IMR-90 (cell line): ENCODE results near the gene PAIP1. TPM values are rescaled to one million over a fixed set of nuclear protein-coding genes. Genes with fewer than 3 reads are reported as not detected.

Experiments
- ATAC-seq: fragments of 200-7000 bp; cut with Tn5 transposase; 2 replicates; pipeline ENCODE4 v1.9.1; 2020; ENCODE audit warnings: low read depth, mild to moderate bottlenecking, moderate library complexity
- BruUV-seq: library from RNA; stranded (reverse); fragments of 400-500 nt; replicated peaks from 2 replicates; lab custom pipeline; 2021; lab: Mats Ljungman, UMichigan
- CTCF ChIA-PET: fragments of 300-600 bp; formaldehyde crosslinking; extraction: SDS; loops from one replicate; lab custom pipeline; 2021; ENCODE audit warnings: antibody characterized with exemption; lab: Yijun Ruan, JAX
- POLR2A ChIA-PET: fragments of 300-600 bp; sonication (Branson Sonifier 250); formaldehyde crosslinking; loops from one replicate; lab custom pipeline; 2022; ENCODE audit warnings: antibody characterized with exemption; ENCODE audit not compliant: unreplicated experiment; lab: Charles Lee
- DNase-seq: peaks from one replicate; pipeline ENCODE4 v3.0.0; 2013
- H2AFZ ChIP-seq: replicated peaks from 2 replicates; pipeline ENCODE3; 2013; ENCODE audit warnings: low read length, mild to moderate bottlenecking; ENCODE audit not compliant: poor library complexity
- H2AK5ac ChIP-seq: 2 replicates; pipeline ENCODE4 v1.6.1; 2013; ENCODE audit warnings: low read depth, low read length, inconsistent platforms
- H2AK9ac ChIP-seq: replicated peaks from 2 replicates; pipeline ENCODE3; 2013; ENCODE audit warnings: mild to moderate bottlenecking, low read depth, low read length, moderate library complexity; ENCODE audit not compliant: poor library complexity
- H2BK120ac ChIP-seq: 2 replicates; pipeline ENCODE4 v1.6.1; 2013; ENCODE audit warnings: low read depth, low read length, inconsistent platforms
- H2BK15ac ChIP-seq: 3 replicates; pipeline ENCODE4 v1.6.1; 2013; ENCODE audit warnings: low read depth, low read length, inconsistent platforms
- H2BK20ac ChIP-seq: 2 replicates; pipeline ENCODE4 v1.6.1; 2013; ENCODE audit warnings: low read depth, mild to moderate bottlenecking, inconsistent platforms, low read length, moderate library complexity
- H2BK5ac ChIP-seq: 2 replicates; pipeline ENCODE4 v1.6.1; 2013; ENCODE audit warnings: mild to moderate bottlenecking, low read depth, low read length, inconsistent platforms; ENCODE audit not compliant: poor library complexity, severe bottlenecking
- H3K14ac ChIP-seq: replicated peaks from 2 replicates; pipeline ENCODE4 v1.6.1; 2013; ENCODE audit warnings: low read depth, low read length, inconsistent platforms
- H3K18ac ChIP-seq: 2 replicates; pipeline ENCODE4 v1.6.1; 2013; ENCODE audit warnings: low read depth, low read length, control low read depth
- H3K23ac ChIP-seq: 2 replicates; pipeline ENCODE4 v1.6.1; 2013; ENCODE audit warnings: low read depth, low read length, inconsistent platforms
- H3K27ac ChIP-seq: 2 replicates; pipeline ENCODE4 v1.5.1; 2013; ENCODE audit warnings: mild to moderate bottlenecking, control low read depth, low read length; ENCODE audit not compliant: insufficient read depth
- H3K27me3 ChIP-seq: 2 replicates; pipeline ENCODE4 v1.6.1; 2013; ENCODE audit warnings: low read length; ENCODE audit not compliant: control insufficient read depth, insufficient read depth
- H3K36me3 ChIP-seq: 2 replicates; pipeline ENCODE4 v1.6.1; 2013; ENCODE audit warnings: low read length, mixed read lengths; ENCODE audit not compliant: control insufficient read depth, insufficient read depth
- H3K4ac ChIP-seq: 2 replicates; pipeline ENCODE4 v1.6.1; 2013; ENCODE audit warnings: low read depth, low read length, inconsistent platforms
- H3K4me1 ChIP-seq: 2 replicates; pipeline ENCODE4 v1.6.1; 2013; ENCODE audit warnings: low read length, mixed read lengths; ENCODE audit not compliant: control insufficient read depth, insufficient read depth
- H3K4me2 ChIP-seq: 2 replicates; pipeline ENCODE4 v1.6.1; 2013; ENCODE audit warnings: low read depth, mild to moderate bottlenecking, control low read depth, low read length, moderate library complexity
- H3K4me3 ChIP-seq: 2 replicates; pipeline ENCODE4 v1.5.1; 2013; ENCODE audit warnings: low read depth, mild to moderate bottlenecking, control low read depth, low read length, moderate library complexity; ENCODE audit not compliant: insufficient read depth
- H3K56ac ChIP-seq: 2 replicates; pipeline ENCODE4 v1.6.1; 2013; ENCODE audit warnings: low read length, inconsistent platforms; ENCODE audit not compliant: insufficient read depth; ENCODE audit errors: extremely low read depth
- H3K79me1 ChIP-seq, 2 experiments: 2 replicates each; pipeline ENCODE4 v1.6.1; 2013; ENCODE audit warnings: low read length in 2 of 2, inconsistent platforms in 1 of 2, low read depth in 1 of 2
- H3K9ac ChIP-seq: 2 replicates; pipeline ENCODE4 v1.6.1; 2013; ENCODE audit warnings: low read depth, low read length, control low read depth
- H3K9me1 ChIP-seq: 2 replicates; pipeline ENCODE4 v1.6.1; 2013; ENCODE audit warnings: low read length, inconsistent platforms; ENCODE audit not compliant: insufficient read depth
- H3K9me3 ChIP-seq: 2 replicates; pipeline ENCODE4 v1.6.1; 2013; ENCODE audit warnings: low read length; ENCODE audit not compliant: control insufficient read depth, insufficient read depth
- H4K20me1 ChIP-seq: 2 replicates; pipeline ENCODE4 v1.6.1; 2013; ENCODE audit warnings: low read length, inconsistent platforms; ENCODE audit not compliant: insufficient read depth
- H4K5ac ChIP-seq: 2 replicates; pipeline ENCODE4 v1.6.1; 2013; ENCODE audit warnings: mild to moderate bottlenecking, low read depth, low read length, control low read depth
- H4K8ac ChIP-seq, 2 experiments: 2 replicates each; pipeline ENCODE4 v1.6.1; 2013; ENCODE audit warnings: low read depth in 2 of 2, low read length in 2 of 2, control low read depth in 1 of 2, inconsistent platforms in 1 of 2
- H4K91ac ChIP-seq: 2 replicates; pipeline ENCODE4 v1.6.1; 2013; ENCODE audit warnings: low read depth, low read length, inconsistent platforms; ENCODE audit not compliant: insufficient read depth
- BHLHE40 ChIP-seq: fragments of 150-350 bp; IDR thresholded peaks from 2 replicates; pipeline ENCODE4 v1.6.1; 2016; ENCODE audit warnings: mild to moderate bottlenecking, low read depth, low read length
- CEBPB ChIP-seq: IDR thresholded peaks from 2 replicates; pipeline ENCODE4 v1.6.1; 2012; ENCODE audit warnings: low read depth, low read length, improper control_type of control experiment
- CHD1 ChIP-seq: IDR thresholded peaks from 2 replicates; pipeline ENCODE4 v1.6.1; 2012; ENCODE audit warnings: low read depth, low read length, improper control_type of control experiment
- FOS ChIP-seq: fragments of 150-350 bp; IDR thresholded peaks from 2 replicates; pipeline ENCODE4 v1.6.1; 2016; ENCODE audit warnings: low read depth, low read length
- POLR2A ChIP-seq: IDR thresholded peaks from 2 replicates; pipeline ENCODE4 v1.6.1; 2012; ENCODE audit warnings: mild to moderate bottlenecking, low read depth, low read length
- RCOR1 ChIP-seq: IDR thresholded peaks from 2 replicates; pipeline ENCODE4 v1.6.1; 2012; ENCODE audit warnings: mild to moderate bottlenecking, low read length, improper control_type of control experiment; ENCODE audit not compliant: insufficient replicate concordance
- RFX5 ChIP-seq: IDR thresholded peaks from 2 replicates; pipeline ENCODE4 v1.8.0; 2012; ENCODE audit warnings: low read depth, mild to moderate bottlenecking, low read length, moderate library complexity
- WGBS, 2 experiments: methylation state at CpG; one replicate each; pipeline versions ENCODE4 v1.1.5 to v1.1.7; 2013; ENCODE audit warnings: missing lambda C conversion rate in 2 of 2; ENCODE audit not compliant: insufficient read length in 1 of 2; ENCODE audit errors: extremely low coverage in 2 of 2; 5-methylcytosine and 5-hydroxymethylcytosine counted together
- dilution Hi-C: fragments of 300-500 bp; cut with HindIII; formaldehyde crosslinking; loops from one replicate; pipeline ENCODE4 v1.14.3; 2018; ENCODE audit warnings: low sequenced_read_pairs; ENCODE audit not compliant: unreplicated experiment
- in situ Hi-C: fragments of 300-500 bp; cut with MboI; formaldehyde crosslinking; loops from 3 replicates; pipeline ENCODE4 v1.14.3; 2019; ENCODE audit warnings: low sequenced_read_pairs, inconsistent platforms, mixed read lengths
- intact Hi-C: fragments of 100-400 bp; cut with micrococcal nuclease; formaldehyde crosslinking; loops from 2 replicates; pipeline ENCODE4 v1.10.0; 2022
- polyA plus RNA-seq, 3 experiments: library from polyadenylated mRNA; depleted of rRNA; stranded (reverse); fragments of >200 nt; gene quantifications; 2 replicates each; pipeline ENCODE4 v1.2.3, GENCODE V29; 2012; ENCODE audit warnings: low replicate concordance in 1 of 3
- total RNA-seq: library from RNA; depleted of rRNA; stranded (reverse); fragments of >200 nt; gene quantifications from 2 replicates; pipeline ENCODE4 v1.2.3, GENCODE V29; 2012
- TF ChIP-seq, protein P1 (sequence below): fragments of 150-350 bp; IDR thresholded peaks from 2 replicates; pipeline ENCODE4 v1.6.1; 2016; ENCODE audit warnings: low read depth, mild to moderate bottlenecking, low read length, moderate library complexity, borderline replicate concordance

Gene PAIP1
- total and polyA plus RNA-seq, 2 of the 4 experiments (the other 2 are of a cell fraction): 59.1 to 123 TPM

DNA sequence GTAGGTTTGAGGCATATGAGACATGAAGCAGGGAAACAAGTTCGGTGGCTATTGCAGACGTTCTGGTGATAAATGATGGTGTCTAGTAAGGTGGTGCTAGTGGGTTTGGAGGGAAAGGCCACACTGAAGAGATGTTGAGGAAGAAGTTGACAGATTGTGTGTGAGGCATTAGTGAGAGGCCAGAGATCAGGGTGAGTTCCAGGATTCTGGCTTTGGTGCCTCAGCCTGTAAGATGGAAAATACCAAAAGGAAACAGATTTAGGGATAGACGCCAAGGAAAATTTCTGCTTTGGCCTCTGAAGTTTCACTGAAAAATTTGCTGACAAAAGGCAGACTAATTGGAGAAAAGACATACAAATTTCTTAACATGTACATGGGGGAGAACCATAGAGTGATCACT is 6.4 kb upstream of the PAIP1 start:
- no peak overlapping the region for H2BK5ac ChIP-seq
- H3K79me1 ChIP-seq: no peaks in the 10 kb centered on the region
- no peaks in the 10 kb centered on the region for H4K20me1 ChIP-seq
- no peaks in the 10 kb centered on the region; the same call in 1 of the 2 replicates for H3K9me1 ChIP-seq
- no peak overlapping the region for H4K5ac ChIP-seq
- ChIA-PET CTCF (interaction anchor here (0.6 kb wide), 1 partner anchor 879 kb away, joined by 3 read pairs; no protein-coding TSS in a partner anchor), POLR2A (no interaction called here)
- H4K91ac ChIP-seq: no peak overlapping the region
- no peak overlapping the region for H3K27ac ChIP-seq
- no peak overlapping the region for H3K14ac ChIP-seq
- H2AK5ac ChIP-seq: no peak overlapping the region
- H3K23ac ChIP-seq: no peak overlapping the region
- H2AFZ ChIP-seq: no peak overlapping the region
- H4K8ac ChIP-seq: no peak overlapping the region
- no peak overlapping the region for H3K4ac ChIP-seq
- H3K56ac ChIP-seq: no peak overlapping the region
- dilution Hi-C loops (no loop called here), in situ Hi-C loops (no loop called here), intact Hi-C loops (no loop called here)
- DNase-seq: no peak
- no peaks in the 10 kb centered on the region for H3K9me3 ChIP-seq
- H2BK15ac ChIP-seq: no peak overlapping the region
- no peak overlapping the region; the same call in 1 of the 2 replicates for H3K4me2 ChIP-seq
- no peak overlapping the region for H2BK20ac ChIP-seq
- H2BK120ac ChIP-seq: no peak overlapping the region
- no peaks in the 10 kb centered on the region for H3K36me3 ChIP-seq
- 0 out of 2 replicates have a peak overlapping the region, but pooled peaks have one; percentile 59 for H3K18ac ChIP-seq
- no CpG with 5 or more reads among the region's 3 CpGs for WGBS, 2 experiments
- no peak for ATAC-seq
- no peaks in the 10 kb centered on the region for H3K27me3 ChIP-seq
- peaks cover 8% of the 10 kb centered on the region; the same call in 1 of the 2 replicates for H3K4me1 ChIP-seq
- no TSS peak for BruUV-seq
- no peak overlapping the region for H3K4me3 ChIP-seq
- H3K9ac ChIP-seq: no peak overlapping the region
- TF ChIP-seq, protein P1, sequence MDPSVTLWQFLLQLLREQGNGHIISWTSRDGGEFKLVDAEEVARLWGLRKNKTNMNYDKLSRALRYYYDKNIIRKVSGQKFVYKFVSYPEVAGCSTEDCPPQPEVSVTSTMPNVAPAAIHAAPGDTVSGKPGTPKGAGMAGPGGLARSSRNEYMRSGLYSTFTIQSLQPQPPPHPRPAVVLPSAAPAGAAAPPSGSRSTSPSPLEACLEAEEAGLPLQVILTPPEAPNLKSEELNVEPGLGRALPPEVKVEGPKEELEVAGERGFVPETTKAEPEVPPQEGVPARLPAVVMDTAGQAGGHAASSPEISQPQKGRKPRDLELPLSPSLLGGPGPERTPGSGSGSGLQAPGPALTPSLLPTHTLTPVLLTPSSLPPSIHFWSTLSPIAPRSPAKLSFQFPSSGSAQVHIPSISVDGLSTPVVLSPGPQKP: no peak
- no peak for TF ChIP-seq RFX5
- no peak for TF ChIP-seq RCOR1
- TF ChIP-seq POLR2A: no peak
- TF ChIP-seq FOS: no peak
- no peak for TF ChIP-seq CHD1
- TF ChIP-seq BHLHE40: no peak
- no peak for TF ChIP-seq CEBPB
- H2AK9ac ChIP-seq: no peak overlapping the region
